ENCODE data around the gene LRRTM2. TPM values are rescaled to one million over a fixed set of nuclear protein-coding genes. Genes with fewer than 3 reads are reported as not detected.

The LRRTM2 gene
- total and polyA plus RNA-seq, 2 donors (not counting 3 experiments of a cell fraction or from before 2014, with no cell fraction given) = 0.06 to 0.20 TPM

DNA sequence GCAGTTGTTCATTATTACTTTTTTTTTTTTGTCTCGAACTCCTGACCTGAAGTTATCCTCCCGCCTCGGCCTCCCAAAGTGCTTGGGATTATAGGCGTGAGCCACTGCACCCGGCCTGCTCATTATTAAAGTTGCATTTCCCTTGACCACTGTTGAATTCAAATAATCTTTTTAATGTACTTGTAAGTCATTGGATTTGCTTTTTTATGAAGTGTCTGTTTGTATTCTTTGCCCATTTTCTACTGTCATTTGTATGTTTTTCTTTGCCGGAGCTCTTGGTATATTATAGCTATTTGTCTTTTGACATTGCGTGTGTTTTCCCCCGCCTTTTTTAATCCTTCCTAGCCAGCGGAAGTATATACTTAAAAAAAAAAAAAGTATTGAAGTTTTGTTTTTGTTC lies 22.0 kb downstream of the LRRTM2 start:
- DNase-seq (ENCODE audit: low read depth, low spot score) (no peak), FAIRE-seq (no peak)
- Histone ChIP-seq H3K4me2 (ENCODE audit: insufficient read depth, low read length) (no peak overlapping the region), H4K20me1 (replicated peaks; ENCODE audit: control insufficient read depth, extremely low read depth, insufficient read depth, low read length) (peaks cover 7% of the 10 kb centered on the region), H3K27ac (ENCODE audit: insufficient read depth, low read depth, low read length) (no peak overlapping the region), H2AFZ (ENCODE audit: low read depth, low read length) (no peak overlapping the region), H3K9me3 (replicated peaks; ENCODE audit: control insufficient read depth, insufficient read depth, low read length) (no peaks in the 10 kb centered on the region), H3K79me2 (ENCODE audit: control insufficient read depth, insufficient read depth, low read length) (peaks cover 87% of the 10 kb centered on the region), H3K36me3 (ENCODE audit: control insufficient read depth in 2 of 2, extremely low read depth in 1 of 2, insufficient read depth in 2 of 2, low read length in 2 of 2) (no peaks in the 10 kb centered on the region), H3K4me3 (replicated peaks in 1 of 3; ENCODE audit: insufficient read depth in 1 of 3, low read depth in 1 of 3, low read length in 3 of 3) (no peak overlapping the region), H3K27me3 (ENCODE audit: control insufficient read depth in 2 of 2, insufficient read depth in 2 of 2, low read length in 2 of 2) (no peaks in the 10 kb centered on the region), H3K4me1 (ENCODE audit: control insufficient read depth, extremely low read depth, insufficient read depth, low read length) (peaks cover 24% of the 10 kb centered on the region), H3K9ac (replicated peaks; ENCODE audit: extremely low read depth, insufficient read depth, low read length) (no peak overlapping the region), H3K9me1 (replicated peaks; ENCODE audit: control insufficient read depth, extremely low read depth, insufficient read depth, low read length) (no peaks in the 10 kb centered on the region)
- no peak for TF ChIP-seq POLR2A (IDR thresholded peaks at IDR 0.05; ENCODE audit: low read depth, low read length)
- TF ChIP-seq GATA2 (IDR thresholded peaks at IDR 0.05; ENCODE audit: insufficient read depth, insufficient read length, low read depth, low read length) = no peak
- no peak for TF ChIP-seq MYC (IDR thresholded peaks at IDR 0.05; ENCODE audit: low read depth, low read length)
- TF ChIP-seq, protein P1, sequence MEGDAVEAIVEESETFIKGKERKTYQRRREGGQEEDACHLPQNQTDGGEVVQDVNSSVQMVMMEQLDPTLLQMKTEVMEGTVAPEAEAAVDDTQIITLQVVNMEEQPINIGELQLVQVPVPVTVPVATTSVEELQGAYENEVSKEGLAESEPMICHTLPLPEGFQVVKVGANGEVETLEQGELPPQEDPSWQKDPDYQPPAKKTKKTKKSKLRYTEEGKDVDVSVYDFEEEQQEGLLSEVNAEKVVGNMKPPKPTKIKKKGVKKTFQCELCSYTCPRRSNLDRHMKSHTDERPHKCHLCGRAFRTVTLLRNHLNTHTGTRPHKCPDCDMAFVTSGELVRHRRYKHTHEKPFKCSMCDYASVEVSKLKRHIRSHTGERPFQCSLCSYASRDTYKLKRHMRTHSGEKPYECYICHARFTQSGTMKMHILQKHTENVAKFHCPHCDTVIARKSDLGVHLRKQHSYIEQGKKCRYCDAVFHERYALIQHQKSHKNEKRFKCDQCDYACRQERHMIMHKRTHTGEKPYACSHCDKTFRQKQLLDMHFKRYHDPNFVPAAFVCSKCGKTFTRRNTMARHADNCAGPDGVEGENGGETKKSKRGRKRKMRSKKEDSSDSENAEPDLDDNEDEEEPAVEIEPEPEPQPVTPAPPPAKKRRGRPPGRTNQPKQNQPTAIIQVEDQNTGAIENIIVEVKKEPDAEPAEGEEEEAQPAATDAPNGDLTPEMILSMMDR (IDR thresholded peaks at IDR 0.05; ENCODE audit: extremely low read depth in 1 of 2, insufficient read depth in 1 of 2, low read depth in 1 of 2, low read length in 2 of 2) = no peak
- no peak for TF ChIP-seq EZH2 (IDR thresholded peaks at IDR 0.05; ENCODE audit: borderline replicate concordance, low read depth, low read length, severe bottlenecking)
- no peak for TF ChIP-seq JUN (IDR thresholded peaks at IDR 0.05; ENCODE audit: borderline replicate concordance, insufficient read depth, insufficient read length, low read depth)
- TF ChIP-seq, protein P2, sequence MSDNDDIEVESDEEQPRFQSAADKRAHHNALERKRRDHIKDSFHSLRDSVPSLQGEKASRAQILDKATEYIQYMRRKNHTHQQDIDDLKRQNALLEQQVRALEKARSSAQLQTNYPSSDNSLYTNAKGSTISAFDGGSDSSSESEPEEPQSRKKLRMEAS (IDR thresholded peaks at IDR 0.05; ENCODE audit: insufficient read depth, insufficient read length) = no peak
- TF ChIP-seq FOS (IDR thresholded peaks at IDR 0.05; ENCODE audit: borderline replicate concordance, insufficient read depth, low read length) = no peak
- CTCF ChIA-PET = interaction anchor here (1.1 kb wide), 1 partner anchor 64 kb away, joined by 4 read pairs; no protein-coding TSS in a partner anchor
- POLR2A ChIA-PET = no interaction called here
- no TSS peak for BruUV-seq (replicated peaks)
- intact Hi-C loops (cut with micrococcal nuclease) (loop anchor here (2.0 kb wide), 1 partner anchor 14 kb away; no protein-coding TSS in a partner anchor), dilution Hi-C loops (cut with MboI; ENCODE audit: extremely low pct_ligation_motif_present, low sequenced_read_pairs) (no loop called here)

All from endothelial cell of umbilical vein (primary cell).